Midbrain (tissue), 1 donor: ENCODE data around the gene DAGLA.
A peak's percentile ranks its signal among the peaks of the same experiment; 100 is the strongest.

Experiments used
- DNase-seq: peaks from one replicate; lab custom pipeline; 2025; lab: John Stamatoyannopoulos, UW

Gene DAGLA

GRCh38 chr11:61747192-61747966 lies 67.2 kb downstream of the DAGLA start:
- DNase-seq = peak; percentile 84

GRCh38 chr11:61747967-61748285 lies 67.7 kb downstream of the DAGLA start:
- DNase-seq = no peak

- peak; percentile 91 for DNase-seq
Measured at GRCh38 chr11:61749591-61750217, 69.5 kb downstream of the DAGLA start.

GRCh38 chr11:61750631-61751273 lies 70.6 kb downstream of the DAGLA start:
- no peak for DNase-seq

- DNase-seq = no peak
Measured at GRCh38 chr11:61751384-61751783, 71.2 kb downstream of the DAGLA start.

- peak; percentile 49 for DNase-seq
Measured at GRCh38 chr11:61752117-61752924, 72.1 kb downstream of the DAGLA start, which contains the start of gene MYRF. Gene MYRF (plus strand): TSS chr11:61752636. CDS start chr11:61752745, 109 bp downstream.

- no peak for DNase-seq
Measured at GRCh38 chr11:61752925-61753521, 72.8 kb downstream of the DAGLA start.

GRCh38 chr11:61753672-61754071 lies 73.5 kb downstream of the DAGLA start:
- DNase-seq = no peak

- no peak for DNase-seq
Measured at GRCh38 chr11:61754534-61755482, 74.6 kb downstream of the DAGLA start.

GRCh38 chr11:61756147-61756451 lies 75.9 kb downstream of the DAGLA start:
- DNase-seq = no peak

GRCh38 chr11:61756452-61757212 lies 76.4 kb downstream of the DAGLA start:
- DNase-seq = no peak

- no peak for DNase-seq
Measured at GRCh38 chr11:61757213-61757862, 77.1 kb downstream of the DAGLA start.

GRCh38 chr11:61760946-61761345 lies 80.8 kb downstream of the DAGLA start:
- peak; percentile 92 for DNase-seq

GRCh38 chr11:61761440-61762222 lies 81.4 kb downstream of the DAGLA start:
- DNase-seq = no peak

GRCh38 chr11:61762223-61762615 lies 82.0 kb downstream of the DAGLA start:
- no peak for DNase-seq

GRCh38 chr11:61762798-61763197 lies 82.6 kb downstream of the DAGLA start:
- no peak for DNase-seq

GRCh38 chr11:61763930-61764605 lies 83.9 kb downstream of the DAGLA start:
- DNase-seq = no peak

GRCh38 chr11:61764606-61765260 lies 84.5 kb downstream of the DAGLA start:
- DNase-seq = no peak
